Measurements from ENCODE around the gene SAP30. TPM values are rescaled to one million over a fixed set of nuclear protein-coding genes. Genes with fewer than 3 reads are reported as not detected.

Gene SAP30
- total and polyA plus RNA-seq, 10 of the 15 experiments (the other 5 are each of a cell fraction or from before 2014, with no cell fraction given), result 5.0 to 56.9 (median 23.6) TPM

DNA sequence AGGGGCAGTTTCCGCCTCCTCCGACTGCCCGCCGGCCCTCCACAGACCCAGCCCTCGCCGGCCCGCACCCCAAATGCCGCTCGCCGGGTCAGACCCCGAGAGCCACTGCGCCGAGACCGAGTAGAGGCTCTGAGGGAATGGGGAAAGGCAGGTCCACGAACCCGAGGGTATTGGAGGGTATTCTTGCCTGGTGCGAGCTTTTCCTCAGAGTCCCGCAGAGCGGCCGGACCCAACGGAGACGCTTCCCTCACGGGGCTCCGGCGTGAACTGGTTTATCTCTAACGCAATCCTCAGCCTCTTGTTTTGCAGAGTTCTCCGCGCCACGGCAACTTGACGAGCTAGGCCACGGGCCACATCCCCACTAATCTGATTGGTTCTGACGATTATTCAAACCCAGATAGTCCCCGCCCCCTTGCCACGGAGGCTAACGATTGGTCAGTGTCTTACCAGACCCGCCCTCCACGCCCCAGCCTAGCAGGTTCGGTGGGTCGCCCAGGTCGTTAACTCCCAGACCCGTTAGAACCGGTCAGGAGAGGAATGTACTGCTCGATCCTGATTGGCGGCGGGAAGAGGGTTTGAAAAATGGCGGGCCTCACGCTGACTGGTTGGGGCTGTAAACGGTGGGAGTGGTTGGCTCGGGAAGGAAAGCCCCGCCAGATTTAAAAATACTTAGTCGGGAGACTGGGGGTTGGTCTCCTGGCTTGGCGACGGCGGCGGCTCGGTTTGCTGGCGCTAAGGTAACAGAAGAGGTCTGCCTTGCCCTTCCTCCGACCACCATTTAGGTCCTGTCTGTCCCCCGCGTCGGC, 36.5 kb upstream of the SAP30 start, which contains the start of gene HMGB2 (continued):
- TF ChIP-seq, protein P1, sequence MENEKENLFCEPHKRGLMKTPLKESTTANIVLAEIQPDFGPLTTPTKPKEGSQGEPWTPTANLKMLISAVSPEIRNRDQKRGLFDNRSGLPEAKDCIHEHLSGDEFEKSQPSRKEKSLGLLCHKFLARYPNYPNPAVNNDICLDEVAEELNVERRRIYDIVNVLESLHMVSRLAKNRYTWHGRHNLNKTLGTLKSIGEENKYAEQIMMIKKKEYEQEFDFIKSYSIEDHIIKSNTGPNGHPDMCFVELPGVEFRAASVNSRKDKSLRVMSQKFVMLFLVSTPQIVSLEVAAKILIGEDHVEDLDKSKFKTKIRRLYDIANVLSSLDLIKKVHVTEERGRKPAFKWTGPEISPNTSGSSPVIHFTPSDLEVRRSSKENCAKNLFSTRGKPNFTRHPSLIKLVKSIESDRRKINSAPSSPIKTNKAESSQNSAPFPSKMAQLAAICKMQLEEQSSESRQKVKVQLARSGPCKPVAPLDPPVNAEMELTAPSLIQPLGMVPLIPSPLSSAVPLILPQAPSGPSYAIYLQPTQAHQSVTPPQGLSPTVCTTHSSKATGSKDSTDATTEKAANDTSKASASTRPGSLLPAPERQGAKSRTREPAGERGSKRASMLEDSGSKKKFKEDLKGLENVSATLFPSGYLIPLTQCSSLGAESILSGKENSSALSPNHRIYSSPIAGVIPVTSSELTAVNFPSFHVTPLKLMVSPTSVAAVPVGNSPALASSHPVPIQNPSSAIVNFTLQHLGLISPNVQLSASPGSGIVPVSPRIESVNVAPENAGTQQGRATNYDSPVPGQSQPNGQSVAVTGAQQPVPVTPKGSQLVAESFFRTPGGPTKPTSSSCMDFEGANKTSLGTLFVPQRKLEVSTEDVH (IDR thresholded peaks at IDR 0.05; ENCODE audit: low read depth, partially characterized antibody), result no peak
- no peak for TF ChIP-seq NFXL1 (IDR thresholded peaks at IDR 0.05; ENCODE audit: borderline replicate concordance)
- no peak for TF ChIP-seq FOXK2 (IDR thresholded peaks at IDR 0.05)
- TF ChIP-seq RCOR1 (conservative IDR thresholded peaks at IDR 0.05; ENCODE audit: low read depth, low read length), result 0 out of 2 replicates have a peak, but pooled peaks have one; percentile 56
- TF ChIP-seq ZZZ3 (IDR thresholded peaks at IDR 0.05; ENCODE audit: control insufficient read depth, insufficient read length, low read depth), result no peak
- TF ChIP-seq PAX8 (IDR thresholded peaks at IDR 0.05), result no peak
- peak; percentile 81 for TF ChIP-seq MLLT1 (IDR thresholded peaks at IDR 0.05)
- peak; percentile 68; the same call in 1 of the 2 replicates for TF ChIP-seq CHD1 (IDR thresholded peaks at IDR 0.05; ENCODE audit: low read depth, low read length)
- peak; percentile 27; the same call in 1 of the 2 replicates for TF ChIP-seq TCF12 (IDR thresholded peaks at IDR 0.05; ENCODE audit: low read depth, low read length)
- no peak for TF ChIP-seq SUZ12 (IDR thresholded peaks at IDR 0.05; ENCODE audit: unreplicated experiment)
- TF ChIP-seq SREBF2 (IDR thresholded peaks at IDR 0.05; ENCODE audit: low read length), result no peak
- peak; percentile 100 for TF ChIP-seq SIN3A (IDR thresholded peaks at IDR 0.05; ENCODE audit: low read depth, low read length)
- TF ChIP-seq TCF3 (IDR thresholded peaks at IDR 0.05; ENCODE audit: borderline replicate concordance, insufficient read depth, low read depth, low read length), result peak; percentile 84; the same call in 1 of the 2 replicates
- TF ChIP-seq, protein P2, sequence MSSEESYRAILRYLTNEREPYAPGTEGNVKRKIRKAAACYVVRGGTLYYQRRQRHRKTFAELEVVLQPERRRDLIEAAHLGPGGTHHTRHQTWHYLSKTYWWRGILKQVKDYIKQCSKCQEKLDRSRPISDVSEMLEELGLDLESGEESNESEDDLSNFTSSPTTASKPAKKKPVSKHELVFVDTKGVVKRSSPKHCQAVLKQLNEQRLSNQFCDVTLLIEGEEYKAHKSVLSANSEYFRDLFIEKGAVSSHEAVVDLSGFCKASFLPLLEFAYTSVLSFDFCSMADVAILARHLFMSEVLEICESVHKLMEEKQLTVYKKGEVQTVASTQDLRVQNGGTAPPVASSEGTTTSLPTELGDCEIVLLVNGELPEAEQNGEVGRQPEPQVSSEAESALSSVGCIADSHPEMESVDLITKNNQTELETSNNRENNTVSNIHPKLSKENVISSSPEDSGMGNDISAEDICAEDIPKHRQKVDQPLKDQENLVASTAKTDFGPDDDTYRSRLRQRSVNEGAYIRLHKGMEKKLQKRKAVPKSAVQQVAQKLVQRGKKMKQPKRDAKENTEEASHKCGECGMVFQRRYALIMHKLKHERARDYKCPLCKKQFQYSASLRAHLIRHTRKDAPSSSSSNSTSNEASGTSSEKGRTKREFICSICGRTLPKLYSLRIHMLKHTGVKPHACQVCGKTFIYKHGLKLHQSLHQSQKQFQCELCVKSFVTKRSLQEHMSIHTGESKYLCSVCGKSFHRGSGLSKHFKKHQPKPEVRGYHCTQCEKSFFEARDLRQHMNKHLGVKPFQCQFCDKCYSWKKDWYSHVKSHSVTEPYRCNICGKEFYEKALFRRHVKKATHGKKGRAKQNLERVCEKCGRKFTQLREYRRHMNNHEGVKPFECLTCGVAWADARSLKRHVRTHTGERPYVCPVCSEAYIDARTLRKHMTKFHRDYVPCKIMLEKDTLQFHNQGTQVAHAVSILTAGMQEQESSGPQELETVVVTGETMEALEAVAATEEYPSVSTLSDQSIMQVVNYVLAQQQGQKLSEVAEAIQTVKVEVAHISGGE (CRISPR knock-in tag; IDR thresholded peaks at IDR 0.05), result no peak
- TF ChIP-seq NFYB (IDR thresholded peaks at IDR 0.05; ENCODE audit: insufficient read depth, low read depth, low read length), result peak; percentile 99
- TF ChIP-seq, protein P3, sequence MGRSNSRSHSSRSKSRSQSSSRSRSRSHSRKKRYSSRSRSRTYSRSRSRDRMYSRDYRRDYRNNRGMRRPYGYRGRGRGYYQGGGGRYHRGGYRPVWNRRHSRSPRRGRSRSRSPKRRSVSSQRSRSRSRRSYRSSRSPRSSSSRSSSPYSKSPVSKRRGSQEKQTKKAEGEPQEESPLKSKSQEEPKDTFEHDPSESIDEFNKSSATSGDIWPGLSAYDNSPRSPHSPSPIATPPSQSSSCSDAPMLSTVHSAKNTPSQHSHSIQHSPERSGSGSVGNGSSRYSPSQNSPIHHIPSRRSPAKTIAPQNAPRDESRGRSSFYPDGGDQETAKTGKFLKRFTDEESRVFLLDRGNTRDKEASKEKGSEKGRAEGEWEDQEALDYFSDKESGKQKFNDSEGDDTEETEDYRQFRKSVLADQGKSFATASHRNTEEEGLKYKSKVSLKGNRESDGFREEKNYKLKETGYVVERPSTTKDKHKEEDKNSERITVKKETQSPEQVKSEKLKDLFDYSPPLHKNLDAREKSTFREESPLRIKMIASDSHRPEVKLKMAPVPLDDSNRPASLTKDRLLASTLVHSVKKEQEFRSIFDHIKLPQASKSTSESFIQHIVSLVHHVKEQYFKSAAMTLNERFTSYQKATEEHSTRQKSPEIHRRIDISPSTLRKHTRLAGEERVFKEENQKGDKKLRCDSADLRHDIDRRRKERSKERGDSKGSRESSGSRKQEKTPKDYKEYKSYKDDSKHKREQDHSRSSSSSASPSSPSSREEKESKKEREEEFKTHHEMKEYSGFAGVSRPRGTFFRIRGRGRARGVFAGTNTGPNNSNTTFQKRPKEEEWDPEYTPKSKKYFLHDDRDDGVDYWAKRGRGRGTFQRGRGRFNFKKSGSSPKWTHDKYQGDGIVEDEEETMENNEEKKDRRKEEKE (IDR thresholded peaks at IDR 0.05), result no peak
